Prostate gland (tissue), 2 donors: Measurements from ENCODE around the gene SNRK. TPM values are rescaled to one million over a fixed set of nuclear protein-coding genes. Genes with fewer than 3 reads are reported as not detected.

Experiments
- DNase-seq: peaks from one replicate; pipeline ENCODE4 v3.0.0-alpha.2; 2019; ENCODE audit warnings: low spot score
- H3K27ac ChIP-seq, 2 donors: fragments of 200-600 bp; sonication (generic); 2 replicates each; pipeline ENCODE4 v1.5.1; 2017 to 2019
- H3K27me3 ChIP-seq: fragments of 200-600 bp; sonication (generic); replicated peaks from 2 replicates; pipeline ENCODE4 v1.5.1; 2019; ENCODE audit not compliant: insufficient read depth
- H3K36me3 ChIP-seq, 2 donors: fragments of 200-600 bp; sonication (generic); 1 replicate in 1 of 2; 2 replicates in 1 of 2; pipeline versions ENCODE4 v1.5.1 to v1.8.1; 2017 to 2019
- H3K4me1 ChIP-seq: fragments of 200-600 bp; sonication (generic); replicated peaks from 2 replicates; pipeline ENCODE4 v1.5.1; 2019
- H3K4me3 ChIP-seq, 2 donors: fragments of 200-600 bp; sonication (generic); 2 replicates each; pipeline ENCODE4 v1.5.1; 2017 to 2019
- H3K9me3 ChIP-seq: fragments of 200-600 bp; sonication (generic); 2 replicates; pipeline ENCODE4 v1.5.1; 2017
- POLR2A ChIP-seq: fragments of 450-650 bp; IDR thresholded peaks from one replicate; pipeline ENCODE4 v1.6.1; 2016; ENCODE audit warnings: antibody characterized with exemption, mild to moderate bottlenecking
- POLR2AphosphoS5 ChIP-seq: sonication (generic); formaldehyde crosslinking; IDR thresholded peaks from one replicate; pipeline ENCODE4 v1.6.1; 2017; ENCODE audit warnings: antibody characterized with exemption
- WGBS: methylation state at CpG from one replicate; pipeline ENCODE4 v1.1.5; 2018; 5-methylcytosine and 5-hydroxymethylcytosine counted together
- intact Hi-C: fragments of 100-400 bp; cut with DNase I; formaldehyde crosslinking; loops from one replicate; pipeline ENCODE4 v1.14.2; 2022
- total RNA-seq, 2 donors: library from RNA; depleted of rRNA; stranded (reverse); fragments of >200 nt; gene quantifications; one replicate each; pipeline ENCODE4 v1.1.0, GENCODE V29; 2016
- TF ChIP-seq, protein P1 (sequence below), 4 experiments: fragments of 200-600 bp in 2 of 4; fragments of 450-650 bp in 2 of 4; sonication (generic) in 2 of 4; IDR thresholded peaks; 1 replicate in 3 of 4; 2 replicates in 1 of 4; pipeline ENCODE4 v1.5.1; 2016 to 2019; ENCODE audit warnings: antibody characterized with exemption in 4 of 4, mild to moderate bottlenecking in 2 of 4, moderate library complexity in 2 of 4

Gene SNRK
- total RNA-seq, 2 donors from 2014 or later, result 18.9 to 38.1 TPM

DNA sequence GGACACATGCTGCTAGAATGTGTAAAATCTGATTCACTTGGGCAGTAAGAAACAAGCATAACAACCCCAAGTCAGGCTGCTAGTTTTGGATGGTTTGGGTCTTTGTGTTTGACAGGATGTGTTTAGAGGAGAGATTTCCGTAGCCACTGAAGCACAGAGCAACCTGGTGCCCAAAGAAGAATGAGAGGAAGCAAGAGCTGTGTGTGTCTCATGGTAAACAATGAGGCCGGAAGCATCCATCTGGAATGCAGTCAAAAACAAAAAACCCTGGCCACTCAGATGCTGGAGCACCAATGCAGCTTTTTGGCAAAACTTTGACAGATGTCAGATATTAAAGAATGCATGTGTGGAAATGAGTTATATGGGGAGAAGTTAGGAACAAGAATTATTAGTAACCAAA is 39.4 kb upstream of the SNRK start:
- no peak overlapping the region for H3K27ac ChIP-seq
- H3K9me3 ChIP-seq, result no peaks in the 10 kb centered on the region
- no peaks in the 10 kb centered on the region for H3K27me3 ChIP-seq
- DNase-seq, result no peak
- H3K36me3 ChIP-seq, result no peaks in the 10 kb centered on the region
- TF ChIP-seq, protein P1, sequence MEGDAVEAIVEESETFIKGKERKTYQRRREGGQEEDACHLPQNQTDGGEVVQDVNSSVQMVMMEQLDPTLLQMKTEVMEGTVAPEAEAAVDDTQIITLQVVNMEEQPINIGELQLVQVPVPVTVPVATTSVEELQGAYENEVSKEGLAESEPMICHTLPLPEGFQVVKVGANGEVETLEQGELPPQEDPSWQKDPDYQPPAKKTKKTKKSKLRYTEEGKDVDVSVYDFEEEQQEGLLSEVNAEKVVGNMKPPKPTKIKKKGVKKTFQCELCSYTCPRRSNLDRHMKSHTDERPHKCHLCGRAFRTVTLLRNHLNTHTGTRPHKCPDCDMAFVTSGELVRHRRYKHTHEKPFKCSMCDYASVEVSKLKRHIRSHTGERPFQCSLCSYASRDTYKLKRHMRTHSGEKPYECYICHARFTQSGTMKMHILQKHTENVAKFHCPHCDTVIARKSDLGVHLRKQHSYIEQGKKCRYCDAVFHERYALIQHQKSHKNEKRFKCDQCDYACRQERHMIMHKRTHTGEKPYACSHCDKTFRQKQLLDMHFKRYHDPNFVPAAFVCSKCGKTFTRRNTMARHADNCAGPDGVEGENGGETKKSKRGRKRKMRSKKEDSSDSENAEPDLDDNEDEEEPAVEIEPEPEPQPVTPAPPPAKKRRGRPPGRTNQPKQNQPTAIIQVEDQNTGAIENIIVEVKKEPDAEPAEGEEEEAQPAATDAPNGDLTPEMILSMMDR (IDR thresholded peaks at IDR 0.05), result no peak
- TF ChIP-seq POLR2AphosphoS5 (no peak), POLR2A (no peak)
- intact Hi-C loops, result no loop called here
- H3K4me3 ChIP-seq, result no peak overlapping the region
- WGBS, result 41% methylated on average over 2 of the region's 2 CpGs
- no peaks in the 10 kb centered on the region for H3K4me1 ChIP-seq

DNA sequence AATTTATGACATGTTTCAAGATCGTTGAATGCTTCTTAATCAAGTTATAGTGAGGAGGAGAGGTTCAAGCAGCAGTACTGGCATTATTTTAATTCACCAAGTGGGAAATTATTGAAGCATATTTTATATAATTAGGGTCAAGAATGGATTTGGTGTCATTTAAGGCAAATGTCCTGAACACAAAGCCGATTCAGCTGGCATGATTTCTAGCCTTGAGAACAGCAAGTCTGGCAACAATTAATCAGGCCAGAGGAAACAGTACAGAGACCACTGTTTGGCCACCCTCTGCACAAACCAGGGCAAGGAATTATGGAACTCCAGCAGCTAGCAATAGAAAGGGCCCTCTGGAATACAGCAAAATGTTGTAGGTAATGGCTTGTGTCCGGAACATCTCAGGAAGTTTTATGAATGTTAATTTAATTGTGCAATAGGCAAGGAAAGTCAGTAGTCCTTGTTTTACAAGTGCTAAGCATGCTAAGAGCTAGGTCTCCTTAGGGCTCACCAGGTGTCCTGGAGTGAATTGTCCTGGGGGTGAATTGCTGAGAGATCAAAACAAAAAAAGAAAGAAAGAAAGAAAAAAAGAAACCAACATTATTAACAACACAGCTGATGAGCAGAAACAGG is 38.7 kb upstream of the SNRK start:
- Histone ChIP-seq H3K27me3 (no peaks in the 10 kb centered on the region), H3K27ac (no peak overlapping the region), H3K36me3 (no peaks in the 10 kb centered on the region), H3K4me3 (no peak overlapping the region), H3K9me3 (no peaks in the 10 kb centered on the region), H3K4me1 (no peaks in the 10 kb centered on the region)
- TF ChIP-seq POLR2AphosphoS5, result no peak
- TF ChIP-seq, protein P1 (IDR thresholded peaks at IDR 0.05), result no peak
- TF ChIP-seq POLR2A, result no peak
- 62% methylated on average over 3 of the region's 3 CpGs for WGBS
- DNase-seq, result no peak
- intact Hi-C loops, result no loop called here

DNA sequence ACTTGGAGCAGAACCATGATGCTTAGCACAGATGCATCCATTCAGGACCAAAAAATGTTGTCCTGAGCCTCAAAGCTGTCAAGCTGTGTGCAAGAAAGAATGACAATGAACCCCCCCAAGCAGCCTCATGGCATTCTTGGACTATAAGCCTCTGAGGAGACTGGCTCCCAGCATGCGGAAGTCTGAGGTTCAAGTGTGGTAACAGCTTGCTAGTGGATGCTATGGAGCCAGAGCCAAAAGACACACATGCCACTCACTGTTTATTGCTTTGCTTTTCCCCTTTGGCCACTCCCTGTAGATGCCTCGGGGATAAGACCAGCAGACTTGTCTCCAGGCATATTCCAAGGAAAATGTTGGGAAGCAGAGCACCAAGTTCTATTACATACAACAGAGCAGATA is 38.2 kb upstream of the SNRK start:
- Histone ChIP-seq H3K27me3 (no peaks in the 10 kb centered on the region), H3K36me3 (no peaks in the 10 kb centered on the region), H3K27ac (no peak overlapping the region), H3K9me3 (no peaks in the 10 kb centered on the region), H3K4me1 (no peaks in the 10 kb centered on the region), H3K4me3 (no peak overlapping the region)
- no peak for DNase-seq
- intact Hi-C loops, result no loop called here
- no peak for TF ChIP-seq POLR2A
- no peak for TF ChIP-seq POLR2AphosphoS5
- TF ChIP-seq, protein P1 (IDR thresholded peaks at IDR 0.05), result no peak
- 50% methylated on average over 2 of the region's 2 CpGs for WGBS

DNA sequence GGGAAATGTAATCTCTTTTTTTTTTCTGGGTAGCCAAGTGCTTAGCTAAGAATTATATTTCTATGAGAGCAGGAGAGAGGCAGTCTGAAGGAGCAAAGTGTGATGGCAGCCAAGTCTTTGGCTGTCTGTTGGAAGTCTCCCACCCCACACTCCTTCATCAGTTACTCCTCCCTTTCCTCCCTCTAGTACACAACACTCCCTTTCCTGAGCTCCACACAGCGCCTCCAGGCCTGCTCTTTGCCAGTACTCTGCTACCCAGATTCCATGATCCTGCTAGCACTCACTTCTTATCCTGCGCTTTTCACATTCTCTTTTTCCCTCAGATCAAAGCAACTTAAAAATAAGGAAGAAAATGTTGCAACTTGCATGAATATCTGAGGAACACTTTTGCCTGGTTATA is 37.4 kb upstream of the SNRK start:
- WGBS, result 82% methylated on average over 2 of the region's 2 CpGs
- intact Hi-C loops, result no loop called here
- Histone ChIP-seq H3K9me3 (no peaks in the 10 kb centered on the region), H3K4me1 (no peaks in the 10 kb centered on the region), H3K27ac (no peak overlapping the region), H3K27me3 (no peaks in the 10 kb centered on the region), H3K4me3 (no peak overlapping the region), H3K36me3 (no peaks in the 10 kb centered on the region)
- no peak for DNase-seq
- TF ChIP-seq POLR2A, result no peak
- TF ChIP-seq POLR2AphosphoS5, result no peak
- TF ChIP-seq, protein P1 (IDR thresholded peaks at IDR 0.05), result no peak

DNA sequence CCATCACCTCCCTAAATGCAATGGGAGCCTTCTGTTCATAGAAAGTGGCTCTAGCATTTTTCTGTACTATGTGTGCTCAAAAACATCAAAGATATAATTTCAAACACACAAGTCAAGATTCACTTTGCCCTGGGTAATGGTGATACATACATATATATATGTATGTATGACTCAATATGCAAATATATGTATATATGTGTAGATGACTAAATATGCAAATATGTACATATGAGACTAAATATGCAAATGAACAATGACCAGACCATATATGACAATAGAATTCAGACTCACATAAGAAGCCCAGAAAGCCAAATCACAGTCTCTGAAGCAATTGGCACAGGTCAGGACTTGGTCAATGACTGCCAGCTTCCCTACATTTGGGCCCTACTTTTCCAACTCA is 36.9 kb upstream of the SNRK start:
- H3K4me3 ChIP-seq, result no peak overlapping the region
- H3K27ac ChIP-seq, result no peak overlapping the region
- intact Hi-C loops, result no loop called here
- TF ChIP-seq POLR2AphosphoS5 (no peak), POLR2A (no peak)
- TF ChIP-seq, protein P1 (IDR thresholded peaks at IDR 0.05), result no peak
- H3K27me3 ChIP-seq, result no peaks in the 10 kb centered on the region
- no peaks in the 10 kb centered on the region for H3K4me1 ChIP-seq
- no peaks in the 10 kb centered on the region for H3K36me3 ChIP-seq
- no peak for DNase-seq
- H3K9me3 ChIP-seq, result no peaks in the 10 kb centered on the region
